Bladder microvascular endothelial cell (primary cell): ENCODE measurements around the gene VCX3A. TPM values are rescaled to one million over a fixed set of nuclear protein-coding genes. Genes with fewer than 3 reads are reported as not detected.

Source experiments
- total RNA-seq: library from RNA; depleted of rRNA; stranded (reverse); fragments of >200 nt; gene quantifications from 2 replicates; pipeline ENCODE4 v1.2.3, GENCODE V29; 2014

VCX3A gene
- total RNA-seq: not detected in 2 replicates

DNA sequence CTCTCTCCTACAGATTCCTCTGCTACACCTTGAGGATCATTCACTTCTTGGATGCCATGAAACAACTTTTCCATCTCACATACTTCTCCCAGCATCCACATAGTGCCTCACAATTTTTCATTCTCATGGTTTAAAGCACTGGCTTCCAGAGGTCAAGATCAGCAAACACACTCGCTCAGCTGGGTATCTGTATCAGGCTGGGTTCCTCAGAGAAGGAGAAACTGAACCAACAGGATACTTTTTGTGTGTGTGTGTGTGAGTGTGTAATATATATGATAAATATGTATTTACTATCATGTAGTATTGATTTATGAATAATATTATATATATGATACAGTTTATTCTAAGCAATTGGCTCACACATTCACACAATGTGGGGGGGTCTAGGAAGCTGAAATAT is at the start of gene VCX3A:
VCX3A (minus strand) TSS at position 101 of the 400 bp plus-strand sequence. CDS start 621 bp downstream, outside the sequence.

